GM12878 (cell line): ENCODE measurements around the gene HOXB2. TPM values are rescaled to one million over a fixed set of nuclear protein-coding genes. Genes with fewer than 3 reads are reported as not detected.

Experiments used
- CHD2 ChIP-seq: IDR thresholded peaks from 2 replicates; pipeline ENCODE4 v1.6.1; 2011; ENCODE audit warnings: low read depth, low read length, improper control_type of control experiment, borderline replicate concordance
- EGR1 ChIP-seq, 2 experiments: IDR thresholded peaks; 1 replicate in 1 of 2; 2 replicates in 1 of 2; pipeline ENCODE4 v1.6.1; 2011 to 2012; ENCODE audit warnings: low read depth in 2 of 2, low read length in 2 of 2, borderline replicate concordance in 1 of 2, mild to moderate bottlenecking in 1 of 2, moderate library complexity in 1 of 2
- JUND ChIP-seq: IDR thresholded peaks from 2 replicates; pipeline ENCODE4 v1.6.1; 2012; ENCODE audit warnings: low read depth, mild to moderate bottlenecking, low read length, improper control_type of control experiment, moderate library complexity
- NR2C1 ChIP-seq: fragments of 450-650 bp; IDR thresholded peaks from 2 replicates; pipeline ENCODE4 v1.6.1; 2017; ENCODE audit warnings: antibody characterized with exemption, mild to moderate bottlenecking, moderate library complexity
- SMAD1 ChIP-seq: fragments of 450-650 bp; IDR thresholded peaks from 2 replicates; pipeline ENCODE4 v1.6.1; 2018; ENCODE audit warnings: mild to moderate bottlenecking, low read depth; ENCODE audit not compliant: partially characterized antibody
- SPI1 ChIP-seq: IDR thresholded peaks from 2 replicates; pipeline ENCODE4 v1.6.1; 2011; ENCODE audit warnings: low read depth, mild to moderate bottlenecking, low read length, moderate library complexity, borderline replicate concordance; ENCODE audit not compliant: insufficient read depth
- SREBF2 ChIP-seq: IDR thresholded peaks from 2 replicates; pipeline ENCODE4 v1.6.1; 2012; ENCODE audit warnings: mild to moderate bottlenecking, low read length
- YY1 ChIP-seq: IDR thresholded peaks from 2 replicates; pipeline ENCODE4 v1.6.1; 2011; ENCODE audit warnings: low read depth, mild to moderate bottlenecking, low read length
- polyA plus RNA-seq, 11 experiments: library from polyadenylated mRNA; depleted of rRNA in 4 of 11; unstranded in 6 of 11; stranded (reverse) in 5 of 11; fragments of >200 nt; fragmentation: Nextera tagmentation in 4 of 11; fragmentation: Illumina TruSeq in 1 of 11; extraction: Ambion mirVana in 4 of 11; extraction: Trizol in 1 of 11; gene quantifications; 1 replicate in 1 of 11; 2 replicates in 10 of 11; pipeline versions ENCODE4 v1.2.1 to v1.2.3, GENCODE V29; 2011 to 2016; ENCODE audit warnings: inconsistent platforms in 2 of 11, missing spikeins in 2 of 11, low read depth in 1 of 11
- total RNA-seq, 4 experiments: library from RNA; depleted of rRNA in 3 of 4; stranded (reverse); fragments of >200 nt in 3 of 4; fragmentation: Illumina TruSeq in 1 of 4; extraction: Trizol in 1 of 4; gene quantifications; 2 replicates each; pipeline versions ENCODE4 v1.2.1 to v1.2.3, GENCODE V29; 2013 to 2021
- TF ChIP-seq, protein P1 (sequence below): fragments of 450-650 bp; IDR thresholded peaks from 2 replicates; pipeline ENCODE4 v1.6.1; 2016; ENCODE audit warnings: mild to moderate bottlenecking, moderate library complexity, borderline replicate concordance
- TF ChIP-seq, protein P2 (sequence below): IDR thresholded peaks from 2 replicates; pipeline ENCODE4 v1.6.1; 2012; ENCODE audit warnings: mild to moderate bottlenecking, low read depth, low read length
- TF ChIP-seq, protein P3 (sequence below): IDR thresholded peaks from 2 replicates; pipeline ENCODE4 v1.6.1; 2011; ENCODE audit warnings: low read depth, mild to moderate bottlenecking, low read length, moderate library complexity, borderline replicate concordance; ENCODE audit errors: extremely low read depth
- TF ChIP-seq, protein P4 (sequence below): fragments of 450-650 bp; IDR thresholded peaks from 2 replicates; pipeline ENCODE4 v1.6.1; 2017; ENCODE audit warnings: mild to moderate bottlenecking, moderate library complexity
- TF ChIP-seq, protein P5 (sequence below): fragments of 450-650 bp; IDR thresholded peaks from 2 replicates; pipeline ENCODE4 v1.6.1; 2017; ENCODE audit warnings: low read depth, mild to moderate bottlenecking, moderate library complexity
- TF ChIP-seq, protein P6 (sequence below): fragments of 450-650 bp; IDR thresholded peaks from 2 replicates; pipeline ENCODE4 v1.6.1; 2016; ENCODE audit warnings: mild to moderate bottlenecking

HOXB2 gene
- total and polyA plus RNA-seq, 10 of the 15 experiments (the other 5 are each of a cell fraction or from before 2014, with no cell fraction given), result 0.16 to 8.8 (median 2.3) TPM

DNA sequence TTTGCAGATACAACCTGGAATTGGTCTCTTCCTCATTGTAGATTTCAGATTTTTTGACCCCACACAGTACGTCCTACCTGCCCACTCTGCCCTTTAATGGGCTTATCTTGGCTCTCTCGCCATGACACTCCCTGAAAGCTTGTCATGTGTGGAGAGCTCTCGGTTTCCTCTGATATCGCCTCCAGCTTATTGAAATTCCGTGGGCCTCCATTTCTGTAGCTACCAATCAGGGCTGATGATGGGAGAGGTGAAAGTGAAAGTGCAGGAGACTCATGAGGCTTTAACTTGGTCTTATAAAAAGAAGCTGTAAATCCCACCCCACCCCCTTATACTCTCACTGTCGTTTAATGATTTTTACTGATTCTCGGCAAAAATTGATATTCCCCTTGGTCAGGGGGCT, 31.8 kb downstream of the HOXB2 start (continued):
- TF ChIP-seq, protein P1, sequence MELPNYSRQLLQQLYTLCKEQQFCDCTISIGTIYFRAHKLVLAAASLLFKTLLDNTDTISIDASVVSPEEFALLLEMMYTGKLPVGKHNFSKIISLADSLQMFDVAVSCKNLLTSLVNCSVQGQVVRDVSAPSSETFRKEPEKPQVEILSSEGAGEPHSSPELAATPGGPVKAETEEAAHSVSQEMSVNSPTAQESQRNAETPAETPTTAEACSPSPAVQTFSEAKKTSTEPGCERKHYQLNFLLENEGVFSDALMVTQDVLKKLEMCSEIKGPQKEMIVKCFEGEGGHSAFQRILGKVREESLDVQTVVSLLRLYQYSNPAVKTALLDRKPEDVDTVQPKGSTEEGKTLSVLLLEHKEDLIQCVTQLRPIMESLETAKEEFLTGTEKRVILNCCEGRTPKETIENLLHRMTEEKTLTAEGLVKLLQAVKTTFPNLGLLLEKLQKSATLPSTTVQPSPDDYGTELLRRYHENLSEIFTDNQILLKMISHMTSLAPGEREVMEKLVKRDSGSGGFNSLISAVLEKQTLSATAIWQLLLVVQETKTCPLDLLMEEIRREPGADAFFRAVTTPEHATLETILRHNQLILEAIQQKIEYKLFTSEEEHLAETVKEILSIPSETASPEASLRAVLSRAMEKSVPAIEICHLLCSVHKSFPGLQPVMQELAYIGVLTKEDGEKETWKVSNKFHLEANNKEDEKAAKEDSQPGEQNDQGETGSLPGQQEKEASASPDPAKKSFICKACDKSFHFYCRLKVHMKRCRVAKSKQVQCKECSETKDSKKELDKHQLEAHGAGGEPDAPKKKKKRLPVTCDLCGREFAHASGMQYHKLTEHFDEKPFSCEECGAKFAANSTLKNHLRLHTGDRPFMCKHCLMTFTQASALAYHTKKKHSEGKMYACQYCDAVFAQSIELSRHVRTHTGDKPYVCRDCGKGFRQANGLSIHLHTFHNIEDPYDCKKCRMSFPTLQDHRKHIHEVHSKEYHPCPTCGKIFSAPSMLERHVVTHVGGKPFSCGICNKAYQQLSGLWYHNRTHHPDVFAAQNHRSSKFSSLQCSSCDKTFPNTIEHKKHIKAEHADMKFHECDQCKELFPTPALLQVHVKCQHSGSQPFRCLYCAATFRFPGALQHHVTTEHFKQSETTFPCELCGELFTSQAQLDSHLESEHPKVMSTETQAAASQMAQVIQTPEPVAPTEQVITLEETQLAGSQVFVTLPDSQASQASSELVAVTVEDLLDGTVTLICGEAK, result no peak
- TF ChIP-seq SMAD1 (no peak), SPI1 (no peak), JUND (no peak), CHD2 (no peak), YY1 (peak; percentile 47; the same call in 1 of the 2 replicates), NR2C1 (no peak; the same call in 1 of the 2 replicates), EGR1 (IDR thresholded peaks at IDR 0.05; ENCODE audit: borderline replicate concordance in 1 of 2, low read depth in 2 of 2, low read length in 2 of 2) (no peak), SREBF2 (no peak)
- TF ChIP-seq, protein P2, sequence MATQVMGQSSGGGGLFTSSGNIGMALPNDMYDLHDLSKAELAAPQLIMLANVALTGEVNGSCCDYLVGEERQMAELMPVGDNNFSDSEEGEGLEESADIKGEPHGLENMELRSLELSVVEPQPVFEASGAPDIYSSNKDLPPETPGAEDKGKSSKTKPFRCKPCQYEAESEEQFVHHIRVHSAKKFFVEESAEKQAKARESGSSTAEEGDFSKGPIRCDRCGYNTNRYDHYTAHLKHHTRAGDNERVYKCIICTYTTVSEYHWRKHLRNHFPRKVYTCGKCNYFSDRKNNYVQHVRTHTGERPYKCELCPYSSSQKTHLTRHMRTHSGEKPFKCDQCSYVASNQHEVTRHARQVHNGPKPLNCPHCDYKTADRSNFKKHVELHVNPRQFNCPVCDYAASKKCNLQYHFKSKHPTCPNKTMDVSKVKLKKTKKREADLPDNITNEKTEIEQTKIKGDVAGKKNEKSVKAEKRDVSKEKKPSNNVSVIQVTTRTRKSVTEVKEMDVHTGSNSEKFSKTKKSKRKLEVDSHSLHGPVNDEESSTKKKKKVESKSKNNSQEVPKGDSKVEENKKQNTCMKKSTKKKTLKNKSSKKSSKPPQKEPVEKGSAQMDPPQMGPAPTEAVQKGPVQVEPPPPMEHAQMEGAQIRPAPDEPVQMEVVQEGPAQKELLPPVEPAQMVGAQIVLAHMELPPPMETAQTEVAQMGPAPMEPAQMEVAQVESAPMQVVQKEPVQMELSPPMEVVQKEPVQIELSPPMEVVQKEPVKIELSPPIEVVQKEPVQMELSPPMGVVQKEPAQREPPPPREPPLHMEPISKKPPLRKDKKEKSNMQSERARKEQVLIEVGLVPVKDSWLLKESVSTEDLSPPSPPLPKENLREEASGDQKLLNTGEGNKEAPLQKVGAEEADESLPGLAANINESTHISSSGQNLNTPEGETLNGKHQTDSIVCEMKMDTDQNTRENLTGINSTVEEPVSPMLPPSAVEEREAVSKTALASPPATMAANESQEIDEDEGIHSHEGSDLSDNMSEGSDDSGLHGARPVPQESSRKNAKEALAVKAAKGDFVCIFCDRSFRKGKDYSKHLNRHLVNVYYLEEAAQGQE, result no peak
- TF ChIP-seq, protein P3, sequence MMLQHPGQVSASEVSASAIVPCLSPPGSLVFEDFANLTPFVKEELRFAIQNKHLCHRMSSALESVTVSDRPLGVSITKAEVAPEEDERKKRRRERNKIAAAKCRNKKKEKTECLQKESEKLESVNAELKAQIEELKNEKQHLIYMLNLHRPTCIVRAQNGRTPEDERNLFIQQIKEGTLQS, result no peak
- TF ChIP-seq, protein P4, sequence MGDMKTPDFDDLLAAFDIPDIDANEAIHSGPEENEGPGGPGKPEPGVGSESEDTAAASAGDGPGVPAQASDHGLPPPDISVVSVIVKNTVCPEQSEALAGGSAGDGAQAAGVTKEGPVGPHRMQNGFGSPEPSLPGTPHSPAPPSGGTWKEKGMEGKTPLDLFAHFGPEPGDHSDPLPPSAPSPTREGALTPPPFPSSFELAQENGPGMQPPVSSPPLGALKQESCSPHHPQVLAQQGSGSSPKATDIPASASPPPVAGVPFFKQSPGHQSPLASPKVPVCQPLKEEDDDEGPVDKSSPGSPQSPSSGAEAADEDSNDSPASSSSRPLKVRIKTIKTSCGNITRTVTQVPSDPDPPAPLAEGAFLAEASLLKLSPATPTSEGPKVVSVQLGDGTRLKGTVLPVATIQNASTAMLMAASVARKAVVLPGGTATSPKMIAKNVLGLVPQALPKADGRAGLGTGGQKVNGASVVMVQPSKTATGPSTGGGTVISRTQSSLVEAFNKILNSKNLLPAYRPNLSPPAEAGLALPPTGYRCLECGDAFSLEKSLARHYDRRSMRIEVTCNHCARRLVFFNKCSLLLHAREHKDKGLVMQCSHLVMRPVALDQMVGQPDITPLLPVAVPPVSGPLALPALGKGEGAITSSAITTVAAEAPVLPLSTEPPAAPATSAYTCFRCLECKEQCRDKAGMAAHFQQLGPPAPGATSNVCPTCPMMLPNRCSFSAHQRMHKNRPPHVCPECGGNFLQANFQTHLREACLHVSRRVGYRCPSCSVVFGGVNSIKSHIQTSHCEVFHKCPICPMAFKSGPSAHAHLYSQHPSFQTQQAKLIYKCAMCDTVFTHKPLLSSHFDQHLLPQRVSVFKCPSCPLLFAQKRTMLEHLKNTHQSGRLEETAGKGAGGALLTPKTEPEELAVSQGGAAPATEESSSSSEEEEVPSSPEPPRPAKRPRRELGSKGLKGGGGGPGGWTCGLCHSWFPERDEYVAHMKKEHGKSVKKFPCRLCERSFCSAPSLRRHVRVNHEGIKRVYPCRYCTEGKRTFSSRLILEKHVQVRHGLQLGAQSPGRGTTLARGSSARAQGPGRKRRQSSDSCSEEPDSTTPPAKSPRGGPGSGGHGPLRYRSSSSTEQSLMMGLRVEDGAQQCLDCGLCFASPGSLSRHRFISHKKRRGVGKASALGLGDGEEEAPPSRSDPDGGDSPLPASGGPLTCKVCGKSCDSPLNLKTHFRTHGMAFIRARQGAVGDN, result peak; percentile 46; the same call in 1 of the 2 replicates
- TF ChIP-seq, protein P5, sequence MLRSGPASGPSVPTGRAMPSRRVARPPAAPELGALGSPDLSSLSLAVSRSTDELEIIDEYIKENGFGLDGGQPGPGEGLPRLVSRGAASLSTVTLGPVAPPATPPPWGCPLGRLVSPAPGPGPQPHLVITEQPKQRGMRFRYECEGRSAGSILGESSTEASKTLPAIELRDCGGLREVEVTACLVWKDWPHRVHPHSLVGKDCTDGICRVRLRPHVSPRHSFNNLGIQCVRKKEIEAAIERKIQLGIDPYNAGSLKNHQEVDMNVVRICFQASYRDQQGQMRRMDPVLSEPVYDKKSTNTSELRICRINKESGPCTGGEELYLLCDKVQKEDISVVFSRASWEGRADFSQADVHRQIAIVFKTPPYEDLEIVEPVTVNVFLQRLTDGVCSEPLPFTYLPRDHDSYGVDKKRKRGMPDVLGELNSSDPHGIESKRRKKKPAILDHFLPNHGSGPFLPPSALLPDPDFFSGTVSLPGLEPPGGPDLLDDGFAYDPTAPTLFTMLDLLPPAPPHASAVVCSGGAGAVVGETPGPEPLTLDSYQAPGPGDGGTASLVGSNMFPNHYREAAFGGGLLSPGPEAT, result 0 out of 2 replicates have a peak, but pooled peaks have one; percentile 35
- TF ChIP-seq, protein P6, sequence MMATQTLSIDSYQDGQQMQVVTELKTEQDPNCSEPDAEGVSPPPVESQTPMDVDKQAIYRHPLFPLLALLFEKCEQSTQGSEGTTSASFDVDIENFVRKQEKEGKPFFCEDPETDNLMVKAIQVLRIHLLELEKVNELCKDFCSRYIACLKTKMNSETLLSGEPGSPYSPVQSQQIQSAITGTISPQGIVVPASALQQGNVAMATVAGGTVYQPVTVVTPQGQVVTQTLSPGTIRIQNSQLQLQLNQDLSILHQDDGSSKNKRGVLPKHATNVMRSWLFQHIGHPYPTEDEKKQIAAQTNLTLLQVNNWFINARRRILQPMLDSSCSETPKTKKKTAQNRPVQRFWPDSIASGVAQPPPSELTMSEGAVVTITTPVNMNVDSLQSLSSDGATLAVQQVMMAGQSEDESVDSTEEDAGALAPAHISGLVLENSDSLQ, result no peak
